HG03457 (cell line): ENCODE results near the gene BIN1.

Experiments used
- ATAC-seq: cut with Tn5 transposase; IDR thresholded peaks from one replicate; pipeline ENCODE4 v1.9.1; 2021; ENCODE audit warnings: moderate number of reproducible peaks; ENCODE audit not compliant: unreplicated experiment

BIN1 gene

DNA sequence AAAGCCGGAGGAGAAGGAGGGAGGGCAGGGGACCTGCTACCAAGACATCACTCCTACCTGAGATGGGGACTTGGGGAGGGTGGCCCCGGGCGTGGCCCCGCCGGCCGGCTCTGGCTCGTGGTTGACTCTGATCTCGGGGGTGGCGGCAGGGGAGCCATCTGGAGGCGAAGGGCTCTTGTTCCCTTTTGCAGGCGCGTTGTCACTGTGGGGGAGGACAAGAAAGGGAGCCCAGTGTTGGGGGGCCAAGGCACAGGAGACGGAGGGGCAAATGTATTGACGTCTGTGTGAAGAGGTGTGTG lies 48.1 kb downstream of the BIN1 start:
- no peak for ATAC-seq

DNA sequence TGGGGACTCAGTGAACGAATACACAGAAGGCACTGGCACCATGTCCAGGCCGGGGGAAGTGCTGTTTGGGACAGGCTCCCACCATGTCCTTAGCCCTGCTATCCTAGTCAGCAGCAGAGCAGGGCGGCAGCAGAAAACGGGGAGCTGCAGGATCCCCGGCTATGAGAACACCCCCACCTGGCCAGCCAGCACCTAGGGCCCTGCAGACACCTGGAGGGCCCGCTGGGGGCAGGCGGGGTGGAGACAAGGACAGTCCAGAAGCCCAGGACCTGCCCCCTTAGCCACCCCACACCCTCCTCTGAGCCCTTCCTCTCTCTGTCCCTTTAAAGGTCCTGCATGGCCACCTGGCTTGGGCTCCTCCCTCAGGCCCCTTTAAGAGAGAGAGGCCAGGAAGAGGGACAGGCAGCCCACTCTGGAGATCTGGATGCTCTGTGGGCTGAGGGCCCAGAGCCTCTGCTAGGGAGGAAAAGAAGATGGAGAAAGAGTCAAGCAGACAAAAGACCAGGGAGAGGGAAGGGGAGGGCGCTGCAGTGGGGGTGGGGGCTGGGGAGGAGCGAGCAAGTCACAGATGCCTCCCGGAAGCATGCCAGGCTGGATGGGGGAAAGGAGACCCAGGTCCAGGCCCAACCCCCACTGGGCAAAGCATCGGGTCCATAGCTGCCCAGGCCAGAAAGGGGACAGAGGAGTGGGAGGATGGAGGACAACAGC lies 48.6 kb downstream of the BIN1 start:
- no peak for ATAC-seq

DNA sequence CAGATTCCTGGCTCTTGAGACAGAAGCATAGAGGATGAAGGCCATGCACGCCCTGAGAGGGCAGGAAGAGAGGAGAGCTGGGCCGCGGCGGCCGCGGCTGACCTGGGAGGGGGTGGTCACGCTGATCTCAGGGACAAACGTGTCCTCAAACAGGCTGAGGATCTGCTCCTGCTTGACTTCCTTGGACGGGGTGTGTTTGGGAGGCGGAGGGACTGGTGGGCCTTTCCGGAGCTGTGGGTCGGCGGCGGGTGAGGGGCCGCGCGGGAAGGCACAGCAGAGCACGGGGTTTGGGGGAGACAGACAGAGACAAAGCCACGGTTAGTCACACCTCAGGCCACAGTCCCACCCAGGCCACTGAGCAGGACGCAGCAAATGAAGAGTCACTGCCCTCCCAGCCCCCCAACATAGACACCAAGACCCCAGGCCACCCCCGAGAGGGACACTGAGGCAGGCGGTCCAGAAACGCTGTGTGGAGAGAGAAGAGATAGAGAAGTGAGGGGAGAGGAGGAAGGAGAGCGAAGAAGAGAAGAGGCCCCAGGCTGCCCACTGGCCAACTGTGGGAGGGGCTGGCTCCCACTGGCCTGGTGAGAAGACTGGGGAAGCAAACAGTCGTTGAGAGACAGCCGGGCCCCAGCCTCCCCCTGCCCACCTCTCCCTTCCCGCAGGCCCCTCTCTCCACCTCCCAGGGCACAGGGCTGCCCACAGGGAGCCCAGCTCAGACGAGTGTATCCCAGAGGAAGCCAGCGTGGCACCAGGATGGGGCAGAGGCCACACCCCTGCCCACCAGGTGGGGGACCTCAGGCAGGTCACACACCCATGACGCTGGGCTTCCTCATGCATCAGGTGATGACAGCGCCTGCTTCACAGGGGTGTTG lies 49.3 kb downstream of the BIN1 start:
- ATAC-seq, result no peak

DNA sequence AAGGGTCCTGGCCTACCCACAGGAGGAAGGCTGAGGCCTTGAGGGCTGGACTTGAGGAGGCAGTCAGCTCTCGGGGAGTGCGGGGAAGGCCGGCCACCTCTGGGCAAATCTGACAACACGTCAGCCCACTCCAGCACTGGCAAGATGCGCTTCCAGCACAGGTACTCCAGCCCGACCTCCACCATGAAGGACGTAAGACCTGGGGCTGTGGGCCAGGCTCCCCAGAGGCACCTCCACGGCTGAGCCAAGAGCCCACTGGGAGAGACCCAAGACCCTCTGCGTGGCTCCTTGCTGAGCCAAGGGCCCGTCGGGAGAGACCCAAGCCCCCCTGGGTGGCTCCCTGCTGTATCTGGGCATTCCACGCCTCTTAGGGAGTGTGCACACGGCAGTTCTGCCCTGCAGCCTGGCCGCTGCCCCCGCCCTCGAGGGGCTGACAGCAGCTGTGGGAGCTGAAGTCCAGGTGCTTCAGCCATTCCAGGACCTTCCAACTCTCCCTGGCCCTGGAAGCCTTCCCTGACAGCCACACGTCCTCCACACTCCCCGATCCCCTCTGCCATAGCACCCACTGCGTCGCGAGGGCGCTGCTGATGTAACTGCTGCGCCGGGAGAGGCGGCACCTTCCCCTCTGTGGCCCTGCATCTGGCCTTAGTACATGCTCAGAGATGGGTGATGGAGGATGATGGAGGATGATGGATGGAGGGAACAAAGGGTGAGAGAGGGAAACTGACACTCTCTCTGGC lies 50.2 kb downstream of the BIN1 start:
- ATAC-seq, result no peak

DNA sequence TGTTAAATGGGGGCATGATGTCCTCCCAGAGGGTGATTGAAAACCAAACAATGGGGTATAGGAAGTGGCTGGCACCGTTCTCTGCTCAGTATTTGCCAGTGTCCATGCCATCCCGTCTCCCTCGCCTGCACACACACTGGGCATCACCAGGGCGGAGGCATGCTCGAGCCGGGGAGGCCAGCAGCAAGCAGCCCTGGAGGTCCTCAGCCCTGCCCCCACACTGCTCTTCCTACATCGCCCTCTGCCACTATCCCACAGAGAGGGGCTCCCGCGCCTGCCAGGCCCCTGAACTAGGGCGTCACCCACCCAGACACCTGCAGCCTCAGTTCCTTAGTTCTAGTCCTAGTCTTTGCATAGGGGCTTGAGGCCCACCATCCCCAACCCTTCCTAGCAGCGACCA lies 50.9 kb downstream of the BIN1 start:
- no peak for ATAC-seq

DNA sequence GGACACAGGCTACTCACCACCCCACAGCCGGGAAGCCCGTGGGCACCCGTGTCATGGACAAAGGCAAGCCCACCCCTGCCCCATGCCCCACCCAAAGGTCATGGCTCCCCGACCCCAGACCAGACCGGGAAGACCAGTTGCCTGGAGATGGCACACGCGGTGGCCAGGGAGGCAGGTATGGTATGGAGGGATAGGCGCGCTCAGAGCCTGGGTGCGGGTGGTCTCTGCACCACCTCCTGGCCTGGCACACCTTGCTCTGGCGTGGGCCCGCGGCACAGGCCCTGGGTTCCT lies 51.2 kb downstream of the BIN1 start:
- ATAC-seq, result no peak

DNA sequence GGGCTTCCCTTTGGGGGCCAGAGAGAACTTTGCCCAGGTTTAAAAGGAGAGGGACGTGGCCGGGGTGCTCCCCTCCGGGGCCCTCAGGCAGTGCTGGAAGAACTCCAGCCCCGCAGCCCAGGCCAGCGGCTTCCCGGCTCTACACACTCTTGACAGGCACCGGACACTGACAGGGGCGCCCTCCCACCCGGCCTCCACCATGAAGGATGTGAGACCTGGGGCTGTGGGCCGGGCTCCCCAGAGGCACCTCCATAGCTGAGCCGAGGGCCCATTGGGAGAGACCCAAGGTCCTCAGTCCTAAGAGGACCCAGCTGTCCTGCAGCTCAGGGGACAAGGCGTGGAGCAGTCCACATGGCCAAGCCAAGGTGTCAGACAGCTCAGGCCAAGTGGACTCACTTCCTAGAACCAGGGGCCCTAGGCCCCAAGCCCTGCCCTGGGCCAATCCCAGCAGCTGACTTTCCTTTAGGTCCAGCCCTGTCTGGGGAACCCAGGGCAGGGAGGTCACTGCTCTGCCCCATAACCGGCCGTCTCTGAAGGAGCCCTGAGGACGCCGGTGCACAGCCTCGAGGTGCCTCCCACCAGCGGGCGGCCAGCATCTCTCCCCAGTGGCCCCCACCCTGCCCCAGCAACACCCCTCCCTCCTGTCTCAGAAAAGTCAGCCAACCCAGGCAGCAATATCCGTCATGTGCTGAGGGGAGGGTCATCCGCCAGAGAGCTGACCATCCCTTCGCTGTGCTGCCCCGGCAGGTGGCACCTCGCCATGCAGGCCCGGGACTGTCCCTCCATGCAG lies 51.8 kb downstream of the BIN1 start:
- no peak for ATAC-seq

DNA sequence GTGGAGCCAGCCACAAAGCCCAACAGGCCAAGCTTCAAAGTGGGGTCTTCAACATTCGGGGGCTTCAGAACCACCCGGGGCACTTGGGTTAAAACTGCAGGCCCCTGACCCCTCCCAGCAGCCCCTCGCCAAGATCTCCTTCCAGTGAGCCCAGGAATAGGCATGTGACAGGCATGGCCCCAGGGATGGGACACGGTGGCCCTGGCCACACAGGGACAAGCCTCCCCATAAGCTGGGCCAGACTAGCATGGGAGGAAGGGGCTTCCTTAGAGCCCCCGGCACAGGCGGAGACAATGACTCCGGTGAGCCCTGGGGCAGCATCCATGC lies 52.4 kb downstream of the BIN1 start:
- no peak for ATAC-seq

DNA sequence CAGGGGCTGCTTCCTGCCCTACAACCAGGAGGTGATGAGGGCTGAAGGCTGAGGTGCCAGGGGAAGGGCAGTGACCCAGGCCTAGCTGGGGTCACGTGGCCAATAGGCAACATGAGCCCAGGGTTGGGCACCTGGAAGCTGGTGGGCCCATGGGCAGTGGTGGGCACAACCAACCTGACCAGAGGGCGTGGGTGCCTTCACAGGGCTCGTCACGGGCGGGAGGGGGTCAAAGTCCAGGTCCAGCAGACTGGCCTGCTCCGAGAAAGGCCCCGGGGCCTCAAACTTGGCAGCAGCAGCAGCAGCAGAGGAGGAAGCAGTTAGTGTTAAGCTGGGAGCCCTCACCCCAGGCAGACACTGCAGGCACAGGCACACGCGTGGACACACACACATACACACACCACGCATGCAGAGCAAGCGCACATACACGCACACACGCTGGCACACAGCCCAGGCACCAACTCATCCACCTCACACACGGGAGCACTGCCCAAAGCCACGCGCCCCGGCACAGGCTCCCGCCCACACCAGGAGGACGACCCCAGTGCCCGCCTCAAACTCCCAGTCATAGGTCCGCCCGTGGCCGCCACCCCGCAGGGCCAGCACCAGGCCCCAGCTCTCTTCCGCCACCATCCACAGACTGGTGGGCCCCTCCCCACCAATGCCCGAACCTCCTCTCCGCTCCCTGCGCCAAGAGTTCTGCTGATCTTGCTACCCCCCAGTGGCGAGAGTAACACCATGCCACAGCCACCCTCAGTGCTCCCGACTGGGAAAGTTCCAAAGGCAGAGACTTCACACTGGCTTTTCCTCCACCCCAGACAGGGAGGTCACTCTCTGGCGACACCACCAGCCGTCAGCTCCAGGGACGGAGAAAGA lies 53.0 kb downstream of the BIN1 start:
- ATAC-seq, result no peak

DNA sequence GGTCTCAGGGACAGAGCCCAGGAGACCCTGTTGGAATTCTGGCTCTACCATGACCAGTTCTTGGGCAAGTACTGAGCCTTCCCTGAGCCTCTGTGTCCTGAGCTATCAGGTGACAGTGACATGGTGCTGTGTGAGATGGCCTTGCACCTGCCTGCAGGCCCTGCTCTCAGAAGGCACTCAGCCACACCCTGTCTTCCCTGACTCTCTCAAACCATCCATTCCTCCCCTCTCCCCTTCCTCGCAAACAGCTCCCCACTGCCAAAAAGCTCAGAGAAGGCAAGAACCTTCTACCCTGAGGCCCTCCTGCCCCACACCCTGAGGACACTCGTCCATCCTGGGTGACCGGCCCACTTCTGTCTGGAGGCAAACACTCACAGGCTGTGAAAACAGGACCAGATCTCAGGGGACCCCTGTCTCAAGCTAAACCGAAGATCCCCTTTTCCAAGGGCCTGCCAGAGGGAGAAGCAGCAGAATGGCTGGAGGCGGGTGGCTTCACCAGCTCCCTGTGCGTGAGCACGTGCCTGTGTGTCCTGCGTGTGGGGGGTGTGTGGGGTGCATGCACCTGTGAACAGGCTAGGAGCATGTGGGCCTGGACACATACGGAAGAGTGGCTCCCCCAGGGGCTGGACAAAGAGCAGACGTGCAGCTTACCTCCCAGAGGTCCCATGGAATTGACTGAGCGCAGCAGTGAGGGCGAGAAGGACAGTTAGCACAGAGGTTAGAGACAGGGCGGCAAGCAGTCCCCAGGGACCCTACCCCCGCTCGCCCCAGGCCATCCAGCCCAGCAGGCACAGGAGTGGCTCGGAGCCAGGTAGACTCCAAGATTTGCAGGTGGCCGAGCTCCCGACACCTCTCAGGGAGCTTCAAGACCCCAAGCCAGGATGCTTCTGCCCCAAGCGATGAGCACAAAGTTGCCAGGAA lies 53.9 kb downstream of the BIN1 start:
- ATAC-seq, result no peak

DNA sequence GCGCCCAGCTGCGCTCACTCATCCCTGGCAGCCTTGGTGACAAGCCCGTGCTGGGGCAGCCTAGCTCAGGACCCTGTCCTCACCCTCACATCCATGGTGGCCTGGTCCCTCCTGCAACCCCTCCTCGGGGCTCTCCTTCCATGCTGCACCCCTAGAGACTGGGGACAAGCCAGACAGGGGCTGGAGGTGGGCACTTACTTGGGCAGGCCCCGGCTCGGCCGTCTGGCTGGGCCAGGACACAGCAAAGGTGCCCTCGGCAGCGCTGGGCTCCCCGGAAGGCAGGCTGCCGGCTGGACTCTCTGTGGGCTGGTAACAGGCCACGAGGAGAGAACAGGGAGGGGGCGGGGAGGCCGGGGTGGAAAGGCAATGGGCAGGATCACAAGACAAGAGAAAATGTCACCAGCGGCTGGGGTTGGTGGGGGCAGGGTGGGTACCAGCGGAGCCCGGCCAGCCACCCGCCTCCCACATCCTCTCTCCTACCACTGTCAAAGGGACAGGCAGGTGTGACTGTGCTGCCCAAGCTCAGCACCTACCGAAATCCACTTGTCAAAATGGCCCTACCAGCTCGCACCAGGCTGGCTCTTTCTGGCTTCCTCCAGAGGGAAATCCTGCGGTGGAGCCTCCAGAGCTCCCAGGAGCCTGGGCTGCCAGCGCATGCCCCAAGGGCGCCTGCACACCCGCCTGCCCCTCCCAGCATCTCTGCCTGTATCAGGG lies 54.7 kb downstream of the BIN1 start:
- no peak for ATAC-seq

DNA sequence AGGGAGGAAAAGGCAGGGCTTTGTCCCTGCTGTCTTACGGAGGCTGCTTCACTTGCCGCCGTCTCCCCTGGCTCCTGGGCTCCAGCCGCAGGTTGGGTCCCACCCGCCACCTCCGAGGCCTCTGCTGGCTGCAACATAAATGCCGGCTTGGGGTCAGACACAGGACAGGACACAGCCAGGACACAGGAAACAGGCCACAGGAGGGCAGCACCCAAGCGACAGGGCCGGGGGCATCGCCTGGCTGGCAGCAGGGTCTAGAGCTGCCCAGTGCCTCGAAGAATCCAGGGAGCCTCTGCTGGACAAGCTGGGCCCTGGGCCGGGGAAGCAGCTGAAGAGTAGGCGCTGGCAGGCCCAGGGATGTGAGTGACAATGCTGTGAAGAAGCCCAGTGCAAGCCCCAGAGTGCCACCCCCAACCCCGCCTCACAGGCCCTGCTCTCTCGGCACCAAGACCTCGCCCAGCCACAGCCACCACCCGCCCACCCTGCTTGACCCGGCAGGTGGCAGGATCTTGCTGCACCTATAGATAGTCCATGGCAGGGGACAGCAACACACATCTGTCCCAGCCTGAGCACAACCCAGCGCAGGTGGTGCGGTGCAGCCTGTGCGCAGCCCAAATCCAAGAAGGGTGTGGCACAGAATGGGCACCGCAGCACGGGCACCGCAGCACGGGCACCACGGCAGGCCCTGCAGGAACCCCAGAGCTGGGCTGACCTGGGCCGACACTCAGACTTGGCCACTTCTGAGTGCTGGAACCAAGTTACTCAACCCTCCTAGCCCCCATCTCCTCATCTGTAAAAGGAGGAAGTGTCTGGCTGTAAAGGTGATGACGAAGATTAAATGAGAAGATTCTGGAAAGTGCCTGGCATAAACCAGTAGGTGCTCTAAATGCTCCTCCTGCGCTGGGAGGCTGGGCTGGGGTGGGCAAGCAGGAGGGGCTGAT lies 55.6 kb downstream of the BIN1 start:
- ATAC-seq, result no peak

DNA sequence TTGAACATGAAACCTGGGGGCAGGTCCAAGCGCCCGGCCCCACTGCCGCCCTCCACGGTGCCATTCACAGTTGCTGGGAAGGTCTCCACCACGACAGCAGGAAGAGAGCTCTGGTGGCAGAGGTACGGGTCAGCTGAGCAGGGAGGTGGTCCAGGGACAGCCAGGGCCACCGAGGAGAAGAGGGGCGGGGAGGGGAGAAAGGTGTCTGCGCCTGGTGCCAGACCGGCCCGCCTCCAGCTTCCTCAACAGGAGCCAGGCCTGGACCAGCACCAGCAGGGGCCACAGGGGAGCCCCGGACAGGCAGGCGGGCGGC lies 56.2 kb downstream of the BIN1 start:
- no peak for ATAC-seq

DNA sequence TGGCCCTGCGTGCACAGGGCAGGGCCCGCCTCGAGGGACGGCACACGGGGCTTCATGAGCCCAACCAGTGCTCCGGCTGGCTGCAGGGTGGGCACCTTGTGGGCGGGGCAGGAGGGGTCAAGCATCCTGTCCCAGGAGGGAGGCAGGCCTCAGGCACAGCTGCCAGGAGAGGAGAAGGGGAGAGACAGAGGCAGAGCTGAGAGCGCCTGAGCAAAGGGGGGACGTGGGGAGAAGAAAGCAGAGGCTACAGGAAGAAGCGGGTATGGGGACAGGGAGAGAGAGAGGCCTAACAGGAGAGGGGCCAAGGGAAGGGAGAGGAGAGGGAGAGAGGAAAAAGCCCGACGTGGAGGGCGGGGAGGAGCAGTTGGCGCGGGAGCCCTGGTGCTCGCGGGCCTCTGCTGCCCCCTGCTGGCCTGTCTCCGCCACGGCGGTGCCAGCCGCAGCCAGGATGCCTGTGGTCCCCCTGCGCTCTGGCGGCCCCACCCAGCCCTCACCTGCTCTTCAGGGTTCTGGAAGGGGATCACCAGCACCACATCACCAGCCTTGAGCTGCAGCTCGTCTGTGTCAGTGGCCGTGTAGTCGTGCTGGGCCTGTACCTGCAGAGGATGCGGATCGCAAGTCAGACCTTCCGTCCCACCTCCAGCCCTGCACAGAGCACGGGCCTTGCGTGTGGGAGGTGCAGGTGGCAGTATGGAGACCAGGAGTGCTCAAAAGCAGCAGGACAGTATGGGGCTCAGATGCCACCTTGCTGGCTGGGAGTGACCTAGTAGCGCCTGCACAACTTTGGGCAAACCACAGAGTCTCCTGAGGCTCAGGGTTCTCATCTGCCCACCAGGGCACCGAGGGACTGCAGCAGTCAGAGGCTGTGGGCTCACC lies 56.8 kb downstream of the BIN1 start:
- no peak for ATAC-seq

DNA sequence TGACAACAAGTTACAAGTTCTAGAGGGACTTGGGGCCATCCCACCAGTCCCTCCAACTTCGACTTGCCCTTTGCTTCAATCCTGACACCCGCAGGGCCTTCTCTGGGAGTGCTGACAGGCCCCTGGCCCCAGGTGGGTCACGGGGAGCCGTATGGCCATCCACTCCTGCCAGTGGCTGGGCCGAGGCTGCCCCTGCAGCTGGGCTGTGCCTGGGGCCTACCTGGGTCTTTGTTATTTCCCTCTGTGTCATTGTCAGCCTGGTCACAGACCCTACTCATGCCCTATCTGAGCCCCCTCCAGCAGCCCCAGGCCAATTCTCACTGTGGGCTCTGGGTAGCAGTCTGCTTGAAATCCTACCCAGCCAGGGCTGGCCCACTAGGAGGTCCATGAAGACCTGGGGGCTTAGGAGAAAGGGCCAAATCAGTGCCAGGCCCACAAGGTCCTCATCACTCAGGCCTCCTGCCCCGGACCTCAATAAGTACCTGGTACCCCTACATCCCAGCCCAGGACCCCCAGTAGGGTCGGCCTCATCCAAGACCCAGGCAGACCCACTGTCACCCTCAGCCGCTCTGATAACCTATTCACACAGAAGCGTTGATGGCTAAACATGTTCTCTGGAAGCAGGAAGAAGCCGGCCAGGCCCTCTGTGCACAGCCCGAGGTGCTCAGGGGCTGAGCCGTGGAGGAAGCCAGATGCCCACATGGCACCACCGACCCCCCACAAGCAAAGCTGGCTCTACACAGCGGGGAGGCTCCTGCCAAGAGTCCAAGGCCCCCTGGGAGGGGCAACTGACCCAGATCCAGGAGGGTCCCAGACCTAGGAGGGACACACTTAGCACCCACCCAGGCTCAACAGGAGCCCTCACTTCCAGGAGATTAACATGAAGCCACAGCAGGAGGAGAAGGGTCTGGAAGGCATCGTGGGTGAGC lies 57.7 kb downstream of the BIN1 start:
- ATAC-seq, result no peak

DNA sequence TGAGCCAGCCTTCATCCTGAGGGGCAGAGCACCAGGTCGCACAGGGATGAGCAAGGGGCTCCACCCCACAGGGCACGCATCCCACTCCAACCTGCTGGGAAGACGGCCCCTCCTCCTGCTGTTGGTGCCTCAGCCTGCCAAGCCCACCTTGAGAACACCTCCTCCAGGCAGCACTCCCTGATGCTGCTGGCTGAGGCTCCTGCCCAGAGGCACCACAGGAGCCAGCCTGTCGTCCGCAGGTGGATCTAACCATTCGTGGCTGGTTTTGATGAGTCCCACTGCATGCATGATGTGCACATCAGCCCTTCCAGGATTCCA lies 58.4 kb downstream of the BIN1 start:
- no peak for ATAC-seq
